Measurements from ENCODE around the gene PDXP.

GRCh38 chr22:37677493-37677974, 19.0 kb downstream of the PDXP start:
- TF ChIP-seq CTCF (IDR thresholded peaks at IDR 0.05; ENCODE audit: low read depth, low read length, poor library complexity, severe bottlenecking) (no peak), EZH2phosphoT487 (IDR thresholded peaks at IDR 0.05; ENCODE audit: borderline replicate concordance, low read length) (no peak)

Measured in DOHH2 (cell line).